HepG2 (cell line): ENCODE measurements around the gene STARD13. TPM values are rescaled to one million over a fixed set of nuclear protein-coding genes. Genes with fewer than 3 reads are reported as not detected.

Source experiments
- ATAC-seq: fragments of 200-7000 bp; cut with Tn5 transposase; 3 replicates; pipeline ENCODE4 v1.9.1; 2020; ENCODE audit warnings: mild to moderate bottlenecking, moderate library complexity
- BruUV-seq: library from RNA; stranded (reverse); fragments of 400-500 nt; replicated peaks from 2 replicates; lab custom pipeline; 2021; lab: Mats Ljungman, UMichigan
- CTCF ChIA-PET: fragments of 300-600 bp; formaldehyde crosslinking; extraction: SDS; loops from one replicate; lab custom pipeline; 2021; ENCODE audit warnings: low total read pairs, inconsistent platforms, low intra/inter-chr PET ratio; lab: Yijun Ruan, JAX
- POLR2A ChIA-PET: fragments of 350-600 bp; sonication (Branson Sonifier 250); formaldehyde crosslinking; loops from one replicate; lab custom pipeline; 2020; ENCODE audit warnings: antibody characterized with exemption, inconsistent platforms; lab: Yijun Ruan, JAX
- DNase-seq: peaks from one replicate; pipeline ENCODE4 v3.0.0-alpha.2; 2015; ENCODE audit warnings: low spot score
- FAIRE-seq: peaks from 3 replicates; lab custom pipeline; 2011; peaks lifted over from hg19 to GRCh38; lab: Jason Lieb, UNC
- H2AFZ ChIP-seq: one replicate; pipeline ENCODE4 v1.6.1; 2011; ENCODE audit warnings: low read length, inconsistent platforms
- H3K27ac ChIP-seq: fragments of 300-600 bp; 3 replicates; pipeline ENCODE4 v1.8.0; 2011; ENCODE audit warnings: mixed run types, mild to moderate bottlenecking, mixed read lengths, low read length, inconsistent platforms; ENCODE audit not compliant: insufficient read depth; ENCODE audit errors: extremely low read length
- H3K27me3 ChIP-seq, 2 experiments: fragments of 200-600 bp in 1 of 2; 2 replicates in 1 of 2; 3 replicates in 1 of 2; pipeline versions ENCODE4 v1.6.0 to v1.8.0; 2011; ENCODE audit warnings: low read length in 2 of 2, mild to moderate bottlenecking in 2 of 2, moderate library complexity in 2 of 2, inconsistent platforms in 1 of 2; ENCODE audit not compliant: insufficient read depth in 2 of 2, control insufficient read depth in 1 of 2
- H3K36me3 ChIP-seq, 2 experiments: fragments of 200-600 bp in 1 of 2; replicated peaks in 1 of 2; 2 replicates in 1 of 2; 3 replicates in 1 of 2; pipeline versions ENCODE4 v1.5.1 to v1.8.0; 2011; ENCODE audit warnings: low read length in 2 of 2, inconsistent platforms in 1 of 2; ENCODE audit not compliant: insufficient read depth in 2 of 2, control insufficient read depth in 1 of 2
- H3K4me1 ChIP-seq: 2 replicates; pipeline ENCODE4 v1.5.1; 2012; ENCODE audit warnings: low read length, inconsistent platforms; ENCODE audit not compliant: insufficient read depth
- H3K4me2 ChIP-seq: 2 replicates; pipeline ENCODE4 v1.6.0; 2011; ENCODE audit warnings: low read depth, low read length, inconsistent platforms
- H3K4me3 ChIP-seq, 3 experiments: fragments of 200-600 bp in 1 of 3; sonication (generic), shearing (Covaris generic) in 1 of 3; replicated peaks in 1 of 3; 2 replicates each; pipeline ENCODE4 v1.5.1; 2011 to 2016; ENCODE audit warnings: low read length in 3 of 3, inconsistent platforms in 2 of 3, low read depth in 2 of 3, mild to moderate bottlenecking in 2 of 3, control low read depth in 1 of 3, mixed read lengths in 1 of 3; ENCODE audit not compliant: insufficient read depth in 1 of 3
- H3K79me2 ChIP-seq: one replicate; pipeline ENCODE4 v1.6.1; 2011; ENCODE audit warnings: low read length, inconsistent platforms; ENCODE audit not compliant: insufficient read depth
- H3K9ac ChIP-seq: 2 replicates; pipeline ENCODE4 v1.6.0; 2011; ENCODE audit warnings: mild to moderate bottlenecking, low read depth, low read length, inconsistent platforms; ENCODE audit not compliant: insufficient read depth
- H3K9me3 ChIP-seq: 2 replicates; pipeline ENCODE4 v1.5.1; 2012; ENCODE audit warnings: mild to moderate bottlenecking, low read length
- H4K20me1 ChIP-seq: 2 replicates; pipeline ENCODE4 v1.6.0; 2011; ENCODE audit warnings: inconsistent platforms, mild to moderate bottlenecking, low read length, moderate library complexity; ENCODE audit not compliant: insufficient read depth
- ATF2 ChIP-seq: sonication (generic); formaldehyde crosslinking; IDR thresholded peaks from 2 replicates; pipeline ENCODE4 v1.4.0; 2020; ENCODE audit warnings: missing genetic modification reagents
- CEBPG ChIP-seq: IDR thresholded peaks from 2 replicates; pipeline ENCODE4 v1.6.1; 2016
- FOXP1 ChIP-seq, 2 experiments: fragments of 450-650 bp in 1 of 2; IDR thresholded peaks; 2 replicates each; pipeline ENCODE4 v1.6.1; 2017 to 2018; ENCODE audit warnings: antibody characterized with exemption in 1 of 2
- GFI1 ChIP-seq: sonication (generic); formaldehyde crosslinking; IDR thresholded peaks from 2 replicates; pipeline ENCODE4 v1.5.0; 2020; ENCODE audit warnings: missing genetic modification reagents, mild to moderate bottlenecking, borderline replicate concordance
- HINFP ChIP-seq: sonication (generic); formaldehyde crosslinking; IDR thresholded peaks from 2 replicates; pipeline ENCODE4 v1.4.0; 2020; ENCODE audit warnings: low read depth, mild to moderate bottlenecking, missing genetic modification reagents
- LCORL ChIP-seq, 2 experiments: fragments of 450-650 bp in 1 of 2; sonication (generic) in 1 of 2; formaldehyde crosslinking in 1 of 2; IDR thresholded peaks; 2 replicates each; pipeline versions ENCODE4 v1.5.0 to v1.6.1; 2017 to 2020; ENCODE audit warnings: antibody characterized with exemption in 1 of 2, missing genetic modification reagents in 1 of 2
- POLR2A ChIP-seq, 2 experiments: IDR thresholded peaks; 2 replicates each; pipeline ENCODE4 v1.6.1; 2011; ENCODE audit warnings: low read depth in 2 of 2, low read length in 2 of 2, mild to moderate bottlenecking in 1 of 2, moderate library complexity in 1 of 2; ENCODE audit not compliant: insufficient read depth in 1 of 2
- RCOR2 ChIP-seq: IDR thresholded peaks from 2 replicates; pipeline ENCODE4 v1.6.1; 2016; ENCODE audit warnings: missing biosample characterization, missing genetic modification reagents
- TEAD2 ChIP-seq: sonication (generic); formaldehyde crosslinking; IDR thresholded peaks from 2 replicates; pipeline ENCODE4 v1.9.0; 2021; ENCODE audit warnings: missing genetic modification reagents
- TMF1 ChIP-seq: sonication (generic); formaldehyde crosslinking; IDR thresholded peaks from 2 replicates; pipeline ENCODE4 v1.8.1; 2022; ENCODE audit warnings: low read depth, missing genetic modification reagents
- ZNF605 ChIP-seq: sonication (generic); formaldehyde crosslinking; IDR thresholded peaks from 2 replicates; pipeline ENCODE4 v1.8.0; 2022; ENCODE audit warnings: mild to moderate bottlenecking, missing genetic modification reagents
- ZNF7 ChIP-seq: IDR thresholded peaks from 2 replicates; pipeline ENCODE4 v1.6.1; 2016; ENCODE audit warnings: missing biosample characterization, missing genetic modification reagents
- ZNF773 ChIP-seq: sonication (generic); formaldehyde crosslinking; IDR thresholded peaks from 2 replicates; pipeline ENCODE4 v1.4.0; 2020; ENCODE audit warnings: missing genetic modification reagents, borderline replicate concordance
- ZXDC ChIP-seq: sonication (generic); formaldehyde crosslinking; IDR thresholded peaks from 2 replicates; pipeline ENCODE4 v1.5.0; 2020; ENCODE audit warnings: mild to moderate bottlenecking, missing genetic modification reagents
- WGBS: methylation state at CpG from one replicate; pipeline ENCODE4 v1.1.6; 2017; ENCODE audit warnings: low lambda C conversion rate; 5-methylcytosine and 5-hydroxymethylcytosine counted together
- in situ Hi-C: cut with HindIII; loops from 2 replicates; pipeline ENCODE4 v1.10.0; 2017; ENCODE audit warnings: low pct_unique_long_range_greater_than_20kb; ENCODE audit not compliant: extremely low pct_ligation_motif_present
- intact Hi-C: fragments of 100-400 bp; cut with micrococcal nuclease; formaldehyde crosslinking; loops from one replicate; pipeline ENCODE4 v1.10.0; 2022; ENCODE audit not compliant: unreplicated experiment
- polyA plus RNA-seq, 8 experiments: library from polyadenylated mRNA; depleted of rRNA in 3 of 8; stranded (reverse) in 7 of 8; unstranded in 1 of 8; fragments of >200 nt; fragmentation: Illumina TruSeq in 4 of 8; extraction: Trizol in 4 of 8; gene quantifications; 2 replicates each; pipeline versions ENCODE4 v1.2.1 to v1.2.3, GENCODE V29; 2011 to 2016; ENCODE audit warnings: low read depth in 4 of 8, missing spikeins in 1 of 8, mixed read lengths in 1 of 8; ENCODE audit not compliant: insufficient read depth in 1 of 8
- total RNA-seq, 5 experiments: library from RNA; depleted of rRNA; stranded (reverse); fragments of >200 nt; fragmentation: Illumina TruSeq; extraction: Trizol; gene quantifications; 2 replicates each; pipeline ENCODE4 v1.2.3, GENCODE V29; 2016; ENCODE audit warnings: low read depth in 1 of 5

The STARD13 gene
- total and polyA plus RNA-seq, 2 of the 13 experiments (the other 11 are each of a cell fraction or from before 2014, with no cell fraction given): 12.8 to 14.3 TPM

- H3K27me3 ChIP-seq: no peaks in the 10 kb centered on the region
- no peaks in the 10 kb centered on the region for H4K20me1 ChIP-seq
- TF ChIP-seq HINFP (no peak), ZNF7 (peak; percentile 83)
- POLR2A ChIA-PET: interaction anchor here (0.6 to 1.1 kb wide), 5 partner anchors 10 to 67 kb away, joined by 3 to 6 read pairs (median 4); partner anchors contain the start of gene STARD13
- WGBS: 95% methylated on average over 1 of the region's 1 CpG
- no peak overlapping the region; the same call in 1 of the 2 replicates for H3K4me2 ChIP-seq
- no peak overlapping the region for H2AFZ ChIP-seq
- no peaks in the 10 kb centered on the region for H3K9me3 ChIP-seq
- in situ Hi-C loops: no loop called here
- intact Hi-C loops: no loop called here
- CTCF ChIA-PET: no interaction called here
- peak overlapping the region; percentile 48 for H3K27ac ChIP-seq
- H3K4me1 ChIP-seq: peaks cover 34% of the 10 kb centered on the region
- no peak overlapping the region for H3K4me3 ChIP-seq
- BruUV-seq: no TSS peak
- no peak for DNase-seq
- ATAC-seq: no peak
- no peak overlapping the region for H3K9ac ChIP-seq
- peaks cover 3% of the 10 kb centered on the region for H3K79me2 ChIP-seq
- peaks cover 2 to 23% of the 10 kb centered on the region in 2 experiments; a peak in 3 of 5 replicates for H3K36me3 ChIP-seq
- no peak for FAIRE-seq
Measured at GRCh38 chr13:33218426-33218825, 67.1 kb downstream of the STARD13 start.

GRCh38 chr13:33218020-33218419, 67.5 kb downstream of the STARD13 start:
- no peaks in the 10 kb centered on the region for H3K27me3 ChIP-seq
- no peaks in the 10 kb centered on the region for H4K20me1 ChIP-seq
- ATAC-seq: peak; percentile 91
- DNase-seq: peak; percentile 82
- CTCF ChIA-PET: no interaction called here
- peaks cover 2% of the 10 kb centered on the region for H3K79me2 ChIP-seq
- H3K9me3 ChIP-seq: no peaks in the 10 kb centered on the region
- no peak overlapping the region for H2AFZ ChIP-seq
- H3K4me3 ChIP-seq: no peak overlapping the region
- peak overlapping the region; percentile 48 for H3K27ac ChIP-seq
- H3K4me2 ChIP-seq: no peak overlapping the region; the same call in 1 of the 2 replicates
- no peak overlapping the region for H3K9ac ChIP-seq
- peak; percentile 15 for FAIRE-seq
- POLR2A ChIA-PET: interaction anchor here (0.6 to 1.1 kb wide), 5 partner anchors 10 to 68 kb away, joined by 3 to 6 read pairs (median 4); partner anchors contain the start of gene STARD13
- 61% methylated on average over 4 of the region's 4 CpGs for WGBS
- peaks cover 2 to 23% of the 10 kb centered on the region in 2 experiments; a peak in 3 of 5 replicates for H3K36me3 ChIP-seq
- in situ Hi-C loops (no loop called here), intact Hi-C loops (no loop called here)
- peaks cover 38% of the 10 kb centered on the region for H3K4me1 ChIP-seq
- BruUV-seq: no TSS peak
- TF ChIP-seq POLR2A (IDR thresholded peaks at IDR 0.05; ENCODE audit: insufficient read depth in 1 of 2, low read depth in 2 of 2, low read length in 2 of 2) (no peak), GFI1 (0 out of 2 replicates have a peak, but pooled peaks have one; percentile 16), TMF1 (CRISPR knock-in tag) (no peak), ZNF605 (CRISPR knock-in tag) (no peak), LCORL (IDR thresholded peaks at IDR 0.05) (no peak), LCORL (CRISPR knock-in tag; IDR thresholded peaks at IDR 0.05) (0 out of 2 replicates have a peak, but pooled peaks have one; percentile 21), CEBPG (peak; percentile 46; the same call in 1 of the 2 replicates), ATF2 (CRISPR knock-in tag) (no peak), ZNF773 (no peak), RCOR2 (CRISPR knock-in tag) (no peak), ZXDC (no peak), TEAD2 (no peak), FOXP1 (IDR thresholded peaks at IDR 0.05) (no peak), FOXP1 (CRISPR knock-in tag; IDR thresholded peaks at IDR 0.05) (peak; percentile 45; the same call in 1 of the 2 replicates)
